Stimulated activated CD8-positive, alpha-beta memory T cell treated with anti-CD3 and anti-CD28 coated beads, Interleukin-15, amount 100 ng/mL, for 4 hours (primary cell): Measurements from ENCODE around the gene VPS41.
"Not testable (repeated sequence)": the region's sequence is repeated elsewhere in the genome, so short reads cannot be mapped to it uniquely, and the experiment has no call there.

Experiments
- DNase-seq, 2 donors: peaks; one replicate each; pipeline ENCODE4 v3.0.0-alpha.2; 2020; ENCODE audit warnings: low read depth in 2 of 2

Gene VPS41

GRCh38 chr7:38854947-38855346 is 54.0 kb downstream of the VPS41 start:
- not testable (repeated sequence) for DNase-seq

GRCh38 chr7:38851321-38851720 is 57.7 kb downstream of the VPS41 start:
- DNase-seq, result no peak

GRCh38 chr7:38846280-38846679 is 62.7 kb downstream of the VPS41 start:
- no peak for DNase-seq

- DNase-seq, result no peak
Measured at GRCh38 chr7:38844952-38845563, 63.9 kb downstream of the VPS41 start.

- no peak for DNase-seq
Measured at GRCh38 chr7:38842746-38843145, 66.2 kb downstream of the VPS41 start.

GRCh38 chr7:38840736-38841460 is 68.1 kb downstream of the VPS41 start:
- DNase-seq, result no peak

- no peak for DNase-seq
Measured at GRCh38 chr7:38839851-38840250, 69.1 kb downstream of the VPS41 start.

GRCh38 chr7:38838725-38839385 is 70.1 kb downstream of the VPS41 start:
- DNase-seq, result no peak

- no peak for DNase-seq
Measured at GRCh38 chr7:38834357-38834756, 74.6 kb downstream of the VPS41 start.

- DNase-seq, result no peak
Measured at GRCh38 chr7:38833329-38833728, 75.7 kb downstream of the VPS41 start.

GRCh38 chr7:38831259-38831996 is 77.6 kb downstream of the VPS41 start:
- no peak for DNase-seq

GRCh38 chr7:38830826-38831225 is 78.2 kb downstream of the VPS41 start:
- no peak for DNase-seq

GRCh38 chr7:38829488-38830165 is 79.4 kb downstream of the VPS41 start:
- DNase-seq, result no peak

GRCh38 chr7:38828026-38828425 is 81.0 kb downstream of the VPS41 start:
- DNase-seq, result no peak

- no peak for DNase-seq
Measured at GRCh38 chr7:38825721-38826440, 83.1 kb downstream of the VPS41 start.

GRCh38 chr7:38824948-38825347 is 84.0 kb downstream of the VPS41 start:
- no peak for DNase-seq

- DNase-seq, result no peak
Measured at GRCh38 chr7:38822549-38822948, 86.4 kb downstream of the VPS41 start.

GRCh38 chr7:38820571-38820970 is 88.4 kb downstream of the VPS41 start:
- DNase-seq, result no peak

- DNase-seq, result no peak
Measured at GRCh38 chr7:38819463-38819862, 89.5 kb downstream of the VPS41 start.

GRCh38 chr7:38817526-38817925 is 91.5 kb downstream of the VPS41 start:
- no peak for DNase-seq

- DNase-seq, result no peak
Measured at GRCh38 chr7:38813768-38814167, 95.2 kb downstream of the VPS41 start.
